Endothelial cell of hepatic sinusoid (primary cell): ENCODE results near the gene CELA3A.
"Not testable (repeated sequence)": the region's sequence is repeated elsewhere in the genome, so short reads cannot be mapped to it uniquely, and the experiment has no call there.

ENCODE experiments used
- in situ Hi-C: cut with HindIII; loops from 2 replicates; pipeline ENCODE4 v1.10.0; 2017; ENCODE audit warnings: low sequenced_read_pairs

The CELA3A gene

GRCh38 chr1:22018583-22019559, 17.4 kb downstream of the CELA3A start:
- in situ Hi-C loops, result no loop called here

DNA sequence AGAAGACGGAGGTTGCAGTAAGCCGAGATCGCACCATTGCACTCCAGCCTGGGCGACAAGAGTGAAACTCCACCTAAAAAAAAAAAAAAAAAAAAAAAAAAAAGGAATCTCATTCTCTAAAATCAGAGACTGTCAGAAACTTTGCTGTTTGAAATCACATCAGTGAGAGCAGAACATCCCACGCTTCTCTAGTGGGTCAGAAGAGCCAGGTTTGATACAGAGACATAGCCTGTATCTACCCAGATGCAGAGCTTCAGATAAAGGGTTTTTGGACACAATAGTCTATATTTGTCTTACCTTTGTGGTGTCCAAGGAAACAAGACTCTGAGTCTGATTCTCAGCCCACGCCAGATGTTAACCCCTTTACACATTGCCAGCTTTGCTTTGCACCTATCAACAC, 19.6 kb downstream of the CELA3A start:
- in situ Hi-C loops, result no loop called here

- in situ Hi-C loops, result no loop called here
Measured at GRCh38 chr1:22024485-22025367, 23.3 kb downstream of the CELA3A start.

GRCh38 chr1:22025368-22026155, 24.1 kb downstream of the CELA3A start:
- in situ Hi-C loops, result no loop called here

DNA sequence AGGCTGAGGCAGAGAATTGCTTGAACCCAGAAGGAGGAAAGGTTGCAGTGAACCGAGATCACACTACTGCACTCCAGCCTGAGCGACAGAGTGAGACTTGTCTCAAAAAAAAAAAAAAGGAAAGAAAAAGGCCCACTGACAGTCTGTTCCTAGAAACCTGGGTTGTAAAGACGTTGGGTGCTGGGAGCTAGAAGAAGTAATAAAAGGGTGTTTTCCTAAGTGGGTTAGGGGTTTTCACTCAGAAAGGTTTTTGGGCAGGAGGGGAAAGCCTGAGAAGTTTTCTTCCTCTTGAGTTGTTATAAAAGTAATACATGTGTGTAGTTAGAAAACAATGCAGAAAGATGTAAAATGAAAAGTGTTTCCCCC, 25.4 kb downstream of the CELA3A start:
- in situ Hi-C loops, result no loop called here

DNA sequence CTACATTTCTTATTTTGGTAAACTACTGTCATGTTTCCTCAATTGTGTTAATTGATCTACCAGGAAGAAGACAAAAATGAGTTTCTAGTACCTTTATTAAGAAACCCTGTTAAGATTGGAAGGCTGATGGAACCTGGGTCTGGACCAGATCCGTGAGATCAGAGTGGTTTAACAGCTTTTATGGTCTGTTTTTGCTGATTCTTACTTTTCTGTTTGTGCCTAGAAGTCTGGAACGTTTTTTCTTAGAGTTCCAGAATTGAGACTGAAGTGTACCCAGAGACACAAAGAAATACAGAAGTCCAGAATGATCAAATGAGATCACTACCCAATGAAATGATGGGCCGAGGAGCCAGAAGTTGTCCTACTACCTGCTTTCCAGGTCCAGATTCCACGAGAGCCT, 28.6 kb downstream of the CELA3A start:
- in situ Hi-C loops, result no loop called here

DNA sequence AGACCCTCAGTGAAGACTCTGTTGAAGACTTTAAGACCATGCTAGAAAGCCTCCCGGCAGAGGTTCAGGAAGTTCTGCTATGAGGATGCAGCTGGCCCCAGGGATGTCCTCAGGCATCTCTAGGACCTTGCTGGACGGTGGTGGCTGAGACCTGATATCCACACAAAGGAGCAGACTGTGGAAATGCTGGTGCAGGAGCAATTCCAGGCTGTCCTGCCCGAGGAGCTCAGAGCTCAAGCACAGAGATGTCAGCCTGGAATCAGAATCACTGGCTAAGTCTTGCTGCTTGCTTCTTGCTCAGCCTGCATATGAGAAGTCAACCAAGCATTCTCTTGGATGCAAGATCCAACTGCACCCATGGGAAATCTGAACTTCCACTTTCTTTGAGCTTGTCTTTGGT, 29.0 kb downstream of the CELA3A start:
- in situ Hi-C loops, result no loop called here

- in situ Hi-C loops, result no loop called here
Measured at GRCh38 chr1:22031214-22031962, 29.9 kb downstream of the CELA3A start.

DNA sequence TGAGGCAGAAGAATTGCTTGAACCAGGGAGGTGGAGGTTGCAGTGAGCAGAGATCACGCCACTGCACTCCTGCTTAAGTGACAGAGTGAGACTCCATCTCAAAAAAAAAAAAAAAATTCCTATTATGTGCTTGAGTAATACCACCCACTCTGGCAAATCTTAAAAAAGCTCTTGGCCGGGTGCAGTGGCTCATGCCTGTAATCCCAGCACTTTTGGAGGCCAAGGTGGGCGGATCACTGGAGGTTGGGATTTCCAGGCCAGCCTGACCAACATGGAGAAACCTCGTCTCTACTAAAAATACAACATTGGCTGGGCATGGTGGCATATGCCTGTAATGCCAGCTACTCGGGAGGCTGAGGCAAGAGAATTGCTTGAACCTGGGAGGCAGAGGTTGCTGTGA, 33.4 kb downstream of the CELA3A start:
- in situ Hi-C loops, result not testable (repeated sequence)

GRCh38 chr1:22037520-22037919, 36.1 kb downstream of the CELA3A start:
- in situ Hi-C loops, result no loop called here

DNA sequence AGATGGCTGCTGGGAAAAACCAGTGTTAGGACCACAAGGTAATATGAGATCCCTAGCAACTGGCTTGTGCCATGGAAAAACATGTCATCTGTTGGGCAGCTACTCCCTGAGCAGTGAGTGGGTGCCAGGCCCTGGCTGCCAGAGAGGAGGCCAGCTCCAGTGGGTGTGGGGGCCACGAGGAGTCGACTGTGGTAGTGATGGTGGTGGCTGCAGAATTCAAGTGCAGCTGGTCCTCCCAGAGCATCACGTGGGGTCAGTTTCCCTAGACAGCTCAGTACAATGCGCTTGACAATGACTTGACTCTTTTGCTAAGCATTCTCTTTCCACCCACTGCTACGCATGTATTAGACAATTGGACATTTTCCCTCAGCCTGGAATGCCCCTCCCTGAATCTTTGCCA, 36.6 kb downstream of the CELA3A start:
- in situ Hi-C loops, result no loop called here

DNA sequence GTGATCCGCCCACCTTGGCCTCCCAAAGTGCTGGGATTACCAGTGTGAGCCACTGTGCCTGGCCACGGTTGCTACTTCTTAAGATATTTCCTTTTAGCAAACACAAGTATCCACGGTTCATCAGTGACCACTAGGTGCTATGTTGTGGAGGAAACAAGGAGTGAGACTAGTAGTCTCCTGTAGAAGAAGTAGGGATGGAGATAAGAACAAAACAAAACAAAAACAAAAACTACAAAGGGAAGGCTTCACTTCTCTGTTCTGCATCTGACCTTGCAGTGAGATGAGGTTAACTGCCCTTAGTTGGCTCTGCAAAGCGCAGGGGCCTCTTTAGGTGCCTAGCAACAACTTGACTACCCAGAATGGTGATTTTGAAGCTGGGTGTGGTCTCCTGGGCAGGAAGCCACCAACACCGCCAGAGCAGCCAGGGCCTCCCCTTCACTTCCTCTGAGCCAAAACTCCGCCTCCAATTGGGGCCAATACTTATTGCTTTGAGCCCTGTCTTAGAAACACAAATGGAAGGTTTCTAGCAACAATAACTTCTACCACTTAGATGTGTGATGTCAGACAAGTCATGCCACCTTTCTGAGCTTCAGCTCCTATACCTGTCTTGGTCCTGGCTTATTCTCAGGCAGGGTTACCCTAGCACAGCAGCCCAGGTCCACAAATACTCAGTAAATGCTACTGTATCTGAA, 38.3 kb downstream of the CELA3A start:
- in situ Hi-C loops, result no loop called here

DNA sequence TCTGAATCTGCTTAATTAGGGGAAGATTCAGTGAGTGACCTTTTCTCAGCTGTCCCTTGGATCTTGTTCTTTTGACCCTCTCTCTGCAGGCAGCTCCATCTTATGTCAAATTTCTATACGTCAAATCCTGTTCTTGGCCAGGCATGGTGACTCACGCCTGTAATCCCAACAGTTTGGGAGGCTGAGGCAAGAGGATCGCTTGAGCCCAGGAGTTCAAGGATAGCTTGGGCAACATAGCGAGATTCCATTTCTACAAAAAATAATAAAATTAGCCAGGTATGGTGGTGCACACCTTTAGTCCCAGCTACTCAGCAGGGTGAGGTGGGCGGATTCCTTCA, 38.8 kb downstream of the CELA3A start:
- in situ Hi-C loops, result no loop called here

DNA sequence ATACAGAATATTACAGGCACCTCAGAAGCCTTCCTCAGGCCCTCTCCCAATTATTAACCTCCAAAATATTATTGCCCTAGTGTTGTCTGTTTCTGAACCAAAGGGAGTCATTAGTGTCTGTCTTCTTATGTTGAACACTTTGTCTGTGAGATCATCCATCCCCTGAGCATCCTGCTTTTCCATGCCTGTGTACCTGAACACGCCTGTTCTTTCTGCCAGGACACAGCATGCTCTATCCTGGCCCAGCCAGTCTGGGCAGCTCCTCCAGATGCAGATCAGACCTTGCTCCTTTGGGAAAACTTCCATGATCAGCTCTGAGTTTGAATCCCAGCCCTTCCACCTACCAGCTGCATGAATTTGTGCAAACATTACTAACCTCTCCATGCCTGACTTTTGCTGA, 40.0 kb downstream of the CELA3A start:
- in situ Hi-C loops, result no loop called here

GRCh38 chr1:22043198-22043769, 41.8 kb downstream of the CELA3A start:
- in situ Hi-C loops, result no loop called here

DNA sequence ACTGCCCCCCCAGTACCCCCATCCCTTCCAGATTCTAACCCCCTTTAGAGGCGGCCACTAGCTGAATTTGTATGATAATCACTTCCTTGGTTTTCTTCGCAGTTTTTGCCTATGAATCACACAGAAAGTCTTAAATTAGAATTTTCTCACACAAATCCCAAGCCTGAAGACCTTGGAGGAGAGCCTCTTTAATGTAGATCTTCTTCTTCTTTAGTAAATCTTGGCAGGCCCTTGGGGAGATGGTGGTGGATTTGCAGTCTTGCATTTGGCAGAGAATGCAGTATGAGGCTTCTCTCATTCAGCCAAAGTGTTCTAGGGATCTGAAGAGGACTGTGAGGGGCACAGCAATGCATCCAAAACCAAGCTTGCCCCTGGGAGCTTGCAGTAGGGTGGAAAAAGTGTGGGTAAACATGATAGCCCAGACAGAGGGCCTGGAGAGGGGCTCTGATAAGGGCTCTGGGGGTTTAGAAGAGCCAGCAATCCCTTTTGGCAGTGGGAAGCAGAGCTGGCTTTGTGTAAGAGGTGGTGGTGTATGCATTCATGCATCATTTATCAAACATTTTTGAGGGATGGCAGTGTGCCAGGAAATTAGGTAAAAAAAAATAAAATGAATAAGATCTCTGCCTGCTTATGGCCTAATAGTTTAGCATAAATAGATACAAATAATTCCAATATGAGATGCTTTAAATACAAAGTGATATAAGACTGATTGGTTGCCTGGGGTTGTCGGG, 43.4 kb downstream of the CELA3A start:
- in situ Hi-C loops, result no loop called here

DNA sequence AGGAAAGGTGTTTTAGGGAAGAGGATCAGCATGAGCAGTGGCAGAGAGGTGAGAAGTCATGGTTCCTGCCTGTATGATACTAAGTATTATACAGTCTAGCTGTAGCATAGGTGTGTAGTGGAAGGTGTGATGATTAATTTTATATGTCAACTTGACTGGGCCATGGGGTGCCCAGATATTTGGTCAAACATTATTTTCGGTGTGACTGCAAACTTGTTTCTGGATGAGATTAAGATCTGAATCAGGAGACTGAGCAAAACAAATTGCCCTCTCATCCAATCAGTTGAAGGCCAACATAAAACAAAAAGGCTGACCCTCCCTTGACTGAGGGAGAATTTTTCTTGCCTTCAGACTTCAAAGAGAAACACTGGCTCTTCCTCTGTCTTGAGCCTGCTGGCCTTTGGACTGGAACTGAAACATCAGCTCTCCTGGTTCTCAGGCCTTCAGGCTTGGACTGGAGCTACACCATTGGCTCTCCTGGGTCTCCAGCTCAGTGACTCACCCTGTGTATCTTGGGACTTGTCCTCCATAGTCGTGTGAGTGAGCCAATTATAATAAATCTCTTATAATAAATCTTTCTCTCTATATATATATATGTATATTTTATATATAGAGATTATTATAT, 44.3 kb downstream of the CELA3A start:
- in situ Hi-C loops, result no loop called here
